Measurements from ENCODE around the gene BFAR. TPM values are rescaled to one million over a fixed set of nuclear protein-coding genes. Genes with fewer than 3 reads are reported as not detected.
"Not testable (repeated sequence)": the region's sequence is repeated elsewhere in the genome, so short reads cannot be mapped to it uniquely, and the experiment has no call there.

BFAR gene
- polyA plus RNA-seq, 1 of the 3 experiments (the other 2 are of a cell fraction): 48.3 TPM

GRCh38 chr16:14702672-14703071, 69.9 kb downstream of the BFAR start:
- H3K36me3 ChIP-seq (replicated peaks in 1 of 2; ENCODE audit: control insufficient read depth in 1 of 2, insufficient read depth in 2 of 2, low read length in 1 of 2); H3K4me2 ChIP-seq; H3K9me3 ChIP-seq; H2AFZ ChIP-seq (ENCODE audit: low read depth); H4K20me1 ChIP-seq (ENCODE audit: insufficient read depth); H3K9me2 ChIP-seq; H3K79me2 ChIP-seq (ENCODE audit: insufficient read depth); DNase-seq; CTCF ChIA-PET; H3K9ac ChIP-seq; POLR2A ChIA-PET; H3F3A ChIP-seq (replicated peaks; ENCODE audit: insufficient read depth); H3K27ac ChIP-seq (ENCODE audit: low read depth in 2 of 2, low read length in 1 of 2); H3K4me1 ChIP-seq (ENCODE audit: control insufficient read depth in 1 of 2, insufficient read depth in 2 of 2, low read depth in 1 of 2, low read length in 1 of 2); H3K4me3 ChIP-seq (ENCODE audit: low read depth in 2 of 2, low read length in 1 of 2); H3K27me3 ChIP-seq (ENCODE audit: insufficient read depth): not testable (repeated sequence)
- no CpG with 5 or more reads among the region's 11 CpGs for WGBS (ENCODE audit: low lambda C conversion rate)

- H4K20me1 ChIP-seq (ENCODE audit: insufficient read depth); H3K36me3 ChIP-seq (replicated peaks in 1 of 2; ENCODE audit: control insufficient read depth in 1 of 2, insufficient read depth in 2 of 2, low read length in 1 of 2); H3K9me2 ChIP-seq; CTCF ChIA-PET; DNase-seq; H3K27ac ChIP-seq (ENCODE audit: low read depth in 2 of 2, low read length in 1 of 2); H3K4me1 ChIP-seq (ENCODE audit: control insufficient read depth in 1 of 2, insufficient read depth in 2 of 2, low read depth in 1 of 2, low read length in 1 of 2); H3K4me2 ChIP-seq; H3K4me3 ChIP-seq (ENCODE audit: low read depth in 2 of 2, low read length in 1 of 2); H3K9ac ChIP-seq; H3K27me3 ChIP-seq (ENCODE audit: insufficient read depth); H3K79me2 ChIP-seq (ENCODE audit: insufficient read depth); H3F3A ChIP-seq (replicated peaks; ENCODE audit: insufficient read depth); H3K9me3 ChIP-seq; H2AFZ ChIP-seq (ENCODE audit: low read depth); POLR2A ChIA-PET: not testable (repeated sequence)
- WGBS (ENCODE audit: low lambda C conversion rate): no CpG with 5 or more reads among the region's 73 CpGs
These were observed 70.6 kb downstream of the BFAR start, which contains the start of gene NPIPA3 for GRCh38 chr16:14703156-14704011. NPIPA3 (plus strand) TSS chr16:14703411; CDS start chr16:14708944, 5,533 bp downstream.

Small RNAs within 50 kb of the gene (small RNA-seq; reads per million reads assigned to genes)
- 0 reads per million in 7 experiments for gene RN7SL274P
- gene RNU7-125P: 0 reads per million in 7 experiments

Other genes with a start within 250 kb of the BFAR start
- gene PARN, start 2.7 kb upstream of the BFAR start, polyA plus RNA-seq (2012; rRNA removed): 20.5 and 24.6 TPM in 2 replicates
- not detected in 2 replicates for gene PLA2G10, start 61.4 kb downstream of the BFAR start, polyA plus RNA-seq (2012; rRNA removed)
- 0.26 and 0.92 TPM in 2 replicates for gene NPIPA3, start 70.5 kb downstream of the BFAR start, polyA plus RNA-seq (2012; rRNA removed)
- 0.36 and 0.80 TPM in 2 replicates for gene NPIPA2, start 109.6 kb downstream of the BFAR start, polyA plus RNA-seq (2012; rRNA removed)
- 130 and 141 TPM in 2 replicates for gene NOMO1, start 200.8 kb downstream of the BFAR start, polyA plus RNA-seq (2012; rRNA removed)